Fibroblast of lung (primary cell): Measurements from ENCODE around the gene GYPC. TPM values are rescaled to one million over a fixed set of nuclear protein-coding genes. Genes with fewer than 3 reads are reported as not detected.
A peak's percentile ranks its signal among the peaks of the same experiment; 100 is the strongest.

Experiments
- DNase-seq, 2 donors: peaks; one replicate each; pipeline versions ENCODE4 v3.0.0 to v3.0.0-alpha.2; 2010; ENCODE audit warnings: low read depth in 2 of 2
- H2AFZ ChIP-seq: 2 replicates; pipeline ENCODE4 v1.5.1; 2012; ENCODE audit warnings: low read length, control low read depth, inconsistent platforms
- H3K27ac ChIP-seq: 2 replicates; pipeline ENCODE4 v1.5.1; 2011; ENCODE audit warnings: low read length, control low read depth; ENCODE audit not compliant: insufficient read depth
- H3K27me3 ChIP-seq: 2 replicates; pipeline ENCODE4 v1.5.1; 2011; ENCODE audit warnings: mild to moderate bottlenecking, low read length; ENCODE audit not compliant: control insufficient read depth, insufficient read depth
- H3K36me3 ChIP-seq: 2 replicates; pipeline ENCODE4 v1.5.1; 2011; ENCODE audit warnings: low read length; ENCODE audit not compliant: control insufficient read depth, insufficient read depth
- H3K4me1 ChIP-seq: 2 replicates; pipeline ENCODE4 v1.5.1; 2011; ENCODE audit warnings: low read length; ENCODE audit not compliant: control insufficient read depth, insufficient read depth; ENCODE audit errors: extremely low read depth
- H3K4me2 ChIP-seq: 2 replicates; pipeline ENCODE4 v1.5.1; 2011; ENCODE audit warnings: low read length, control low read depth; ENCODE audit not compliant: insufficient read depth; ENCODE audit errors: extremely low read depth
- H3K4me3 ChIP-seq, 4 experiments: fragments of 200-600 bp in 1 of 4; sonication (generic) in 1 of 4; replicated peaks in 1 of 4; 2 replicates each; pipeline ENCODE4 v1.5.1; 2011 to 2016; ENCODE audit warnings: low read length in 4 of 4, low read depth in 3 of 4, mild to moderate bottlenecking in 3 of 4, control low read depth in 2 of 4, inconsistent platforms in 1 of 4, mixed read lengths in 1 of 4; ENCODE audit not compliant: insufficient read depth in 1 of 4; ENCODE audit errors: control extremely low read depth in 1 of 4
- H3K79me2 ChIP-seq: 2 replicates; pipeline ENCODE4 v1.5.1; 2012; ENCODE audit warnings: mild to moderate bottlenecking, low read length, inconsistent platforms; ENCODE audit not compliant: control insufficient read depth, insufficient read depth
- H3K9ac ChIP-seq: 2 replicates; pipeline ENCODE4 v1.5.1; 2011; ENCODE audit warnings: mild to moderate bottlenecking, low read length, control low read depth; ENCODE audit not compliant: insufficient read depth
- H3K9me3 ChIP-seq: 2 replicates; pipeline ENCODE4 v1.5.1; 2012; ENCODE audit warnings: low read depth, low read length; ENCODE audit not compliant: control insufficient read depth, insufficient read depth
- H4K20me1 ChIP-seq: 2 replicates; pipeline ENCODE4 v1.5.1; 2011; ENCODE audit warnings: low read length; ENCODE audit not compliant: control insufficient read depth, insufficient read depth; ENCODE audit errors: extremely low read depth
- CTCF ChIP-seq, 2 donors: IDR thresholded peaks in 1 of 2; conservative IDR thresholded peaks in 1 of 2; 1 replicate in 1 of 2; 2 replicates in 1 of 2; pipeline ENCODE4 v1.5.1; 2011 to 2012; ENCODE audit warnings: low read length in 2 of 2, control low read depth in 1 of 2, inconsistent platforms in 1 of 2, low read depth in 1 of 2, mild to moderate bottlenecking in 1 of 2
- EZH2 ChIP-seq: IDR thresholded peaks from 2 replicates; pipeline ENCODE4 v1.5.1; 2012; ENCODE audit warnings: low read length, control low read depth, mild to moderate bottlenecking; ENCODE audit errors: missing control alignments
- polyA plus RNA-seq, 2 donors: library from polyadenylated mRNA; depleted of rRNA in 1 of 2; stranded (reverse) in 1 of 2; unstranded in 1 of 2; fragments of >200 nt; gene quantifications; 2 replicates each; pipeline ENCODE4 v1.2.1, GENCODE V29; 2011 to 2012; ENCODE audit warnings: missing spikeins in 1 of 2
- total RNA-seq: library from RNA; depleted of rRNA; stranded (reverse); fragments of >200 nt; gene quantifications from 2 replicates; pipeline ENCODE4 v1.2.1, GENCODE V29; 2014

GYPC gene
- total and polyA plus RNA-seq, 2 donors (not counting 1 experiment from before 2014, with no cell fraction given): 135 to 167 TPM

DNA sequence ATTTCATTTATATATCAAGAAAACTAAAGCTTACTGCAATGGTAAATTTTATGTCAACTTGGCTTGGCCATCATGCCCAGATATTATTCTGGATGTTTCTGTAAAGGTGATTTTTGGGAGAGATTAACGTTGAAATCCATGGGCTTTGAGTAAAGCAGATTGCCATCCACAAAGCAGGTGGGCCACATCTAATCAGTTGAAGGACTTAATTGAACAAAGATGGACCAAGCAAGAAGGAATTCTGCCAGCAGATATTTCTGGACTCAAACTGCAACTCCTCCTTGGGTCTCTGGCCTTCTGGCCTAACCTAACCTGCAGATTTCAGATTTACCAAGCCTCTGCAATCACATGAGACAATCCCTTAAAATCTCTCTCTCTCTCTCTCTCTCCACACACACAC is 77.8 kb downstream of the GYPC start:
- Histone ChIP-seq H3K36me3 (no peaks in the 10 kb centered on the region), H3K9me3 (no peaks in the 10 kb centered on the region), H3K4me2 (no peak overlapping the region), H4K20me1 (no peaks in the 10 kb centered on the region), H3K4me3 (no peak overlapping the region), H3K9ac (no peak overlapping the region), H3K27ac (no peak overlapping the region), H3K79me2 (no peaks in the 10 kb centered on the region), H3K4me1 (no peaks in the 10 kb centered on the region), H3K27me3 (peaks cover 2% of the 10 kb centered on the region), H2AFZ (no peak overlapping the region)
- TF ChIP-seq EZH2 (no peak), CTCF (conservative IDR thresholded peaks at IDR 0.05 in 1 of 2, IDR thresholded peaks at IDR 0.05 in 1 of 2; ENCODE audit: low read depth in 1 of 2, low read length in 2 of 2) (no peak)
- DNase-seq: no peak

GRCh38 chr2:126736133-126736874 is 80.3 kb downstream of the GYPC start:
- H3K9ac ChIP-seq: no peak overlapping the region
- H3K36me3 ChIP-seq: no peaks in the 10 kb centered on the region
- DNase-seq: peak in 1 of 2 donors; percentile 67
- H2AFZ ChIP-seq: no peak overlapping the region
- no peak overlapping the region for H3K4me3 ChIP-seq
- no peak for TF ChIP-seq CTCF (conservative IDR thresholded peaks at IDR 0.05 in 1 of 2, IDR thresholded peaks at IDR 0.05 in 1 of 2; ENCODE audit: low read depth in 1 of 2, low read length in 2 of 2)
- TF ChIP-seq EZH2: no peak
- H4K20me1 ChIP-seq: no peaks in the 10 kb centered on the region
- H3K27me3 ChIP-seq: peaks cover 2% of the 10 kb centered on the region
- no peaks in the 10 kb centered on the region for H3K79me2 ChIP-seq
- H3K4me2 ChIP-seq: no peak overlapping the region
- H3K4me1 ChIP-seq: no peaks in the 10 kb centered on the region
- H3K9me3 ChIP-seq: no peaks in the 10 kb centered on the region
- H3K27ac ChIP-seq: no peak overlapping the region

DNA sequence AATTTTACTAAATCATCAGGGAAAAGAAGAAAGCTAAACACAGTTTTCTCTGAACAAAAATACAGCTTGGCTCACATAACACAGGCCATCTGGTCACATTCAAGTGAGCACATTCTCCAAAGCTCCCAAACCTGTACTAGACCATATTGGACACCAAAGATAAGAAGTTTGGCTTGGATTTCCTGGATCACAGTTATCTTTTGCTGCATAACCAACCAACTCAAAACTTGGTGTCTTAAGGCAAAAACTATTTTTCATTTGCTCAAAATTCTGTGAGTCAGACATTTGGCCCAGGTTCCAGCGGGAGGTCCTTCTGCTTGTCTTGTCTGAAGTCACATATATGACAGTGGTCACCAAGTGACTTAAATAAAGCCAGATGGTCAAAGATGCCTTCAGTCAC is 83.2 kb downstream of the GYPC start:
- Histone ChIP-seq H3K4me3 (no peak overlapping the region), H3K9me3 (no peaks in the 10 kb centered on the region), H4K20me1 (no peaks in the 10 kb centered on the region), H2AFZ (no peak overlapping the region), H3K27me3 (peaks cover 2% of the 10 kb centered on the region), H3K27ac (no peak overlapping the region), H3K4me2 (no peak overlapping the region), H3K79me2 (no peaks in the 10 kb centered on the region), H3K4me1 (no peaks in the 10 kb centered on the region), H3K9ac (no peak overlapping the region), H3K36me3 (no peaks in the 10 kb centered on the region)
- DNase-seq: no peak
- TF ChIP-seq CTCF (conservative IDR thresholded peaks at IDR 0.05 in 1 of 2, IDR thresholded peaks at IDR 0.05 in 1 of 2; ENCODE audit: low read depth in 1 of 2, low read length in 2 of 2) (no peak), EZH2 (no peak)
